ENCODE results near the gene AAMDC.
"Not testable (repeated sequence)": the region's sequence is repeated elsewhere in the genome, so short reads cannot be mapped to it uniquely, and the experiment has no call there.

Gene AAMDC

GRCh38 chr11:77821349-77821851 lies 456 bp downstream of the AAMDC start:
- H3K4me1 ChIP-seq (ENCODE audit: control insufficient read depth in 1 of 2, insufficient read depth in 2 of 2, low read length in 2 of 2): peaks cover 4 to 36% of the 10 kb centered on the region in 2 donors
- no peaks in the 10 kb centered on the region for H3K27me3 ChIP-seq (ENCODE audit: low read depth, low read length)
- H3K4me3 ChIP-seq (ENCODE audit: low read depth in 1 of 2, low read length in 2 of 2): peak overlapping the region; percentile 99
- peaks cover 0 to 9% of the 10 kb centered on the region in 2 donors for H3K36me3 ChIP-seq (ENCODE audit: control insufficient read depth in 1 of 2, insufficient read depth in 2 of 2, low read length in 2 of 2)
- no peaks in the 10 kb centered on the region for H3K9me3 ChIP-seq (ENCODE audit: control insufficient read depth in 1 of 2, low read length in 2 of 2)
- H3K27ac ChIP-seq (ENCODE audit: low read length): peak overlapping the region; percentile 56

DNA sequence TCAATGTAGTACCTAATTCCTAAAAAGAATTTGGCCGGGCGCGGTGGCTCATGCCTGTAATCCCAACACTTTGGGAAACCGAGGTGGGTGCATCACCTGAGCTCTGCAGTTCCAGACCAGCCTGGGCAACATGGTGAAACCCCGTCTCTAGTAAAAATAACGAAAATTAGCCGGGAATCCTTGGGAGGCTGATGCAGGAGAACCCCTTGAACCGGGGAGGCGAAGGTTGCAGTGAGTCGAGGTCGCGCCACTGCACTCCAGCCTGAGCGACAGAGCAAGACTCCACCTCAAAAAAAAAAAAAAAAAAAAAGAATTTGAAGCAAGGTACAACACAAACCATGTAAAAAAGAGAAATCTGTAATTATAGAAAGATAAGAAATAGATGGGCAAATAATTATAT lies 1.2 kb downstream of the AAMDC start:
- peak overlapping the region; percentile 56 for H3K27ac ChIP-seq (ENCODE audit: low read length)
- H3K4me1 ChIP-seq (ENCODE audit: control insufficient read depth in 1 of 2, insufficient read depth in 2 of 2, low read length in 2 of 2): peaks cover 4 to 33% of the 10 kb centered on the region in 2 donors
- not testable (repeated sequence) for H3K27me3 ChIP-seq (ENCODE audit: low read depth, low read length); H3K36me3 ChIP-seq (ENCODE audit: control insufficient read depth in 1 of 2, insufficient read depth in 2 of 2, low read length in 2 of 2); H3K9me3 ChIP-seq (ENCODE audit: control insufficient read depth in 1 of 2, low read length in 2 of 2)
- peak overlapping the region; percentile 99 for H3K4me3 ChIP-seq (ENCODE audit: low read depth in 1 of 2, low read length in 2 of 2)

DNA sequence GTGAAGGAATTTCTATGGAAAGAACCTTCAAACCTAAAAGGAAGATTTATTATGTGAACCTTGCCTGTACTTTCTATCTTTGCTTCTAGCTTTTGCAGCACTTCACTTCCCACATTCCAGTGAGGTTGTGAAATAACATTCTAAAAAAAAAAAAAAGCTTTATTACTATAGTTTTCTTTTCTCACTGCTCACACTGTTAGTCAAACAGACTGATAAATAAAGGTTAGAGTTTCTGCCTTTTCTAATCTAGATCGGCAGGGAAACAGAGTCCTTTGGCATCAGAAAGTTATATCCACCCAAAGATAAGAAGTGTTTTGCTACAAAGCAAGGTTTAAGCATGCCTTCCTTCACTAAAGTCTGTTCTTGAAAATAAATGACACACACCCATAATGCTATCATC lies 2.8 kb downstream of the AAMDC start:
- peaks cover 3 to 20% of the 10 kb centered on the region in 2 donors for H3K4me1 ChIP-seq (ENCODE audit: control insufficient read depth in 1 of 2, insufficient read depth in 2 of 2, low read length in 2 of 2)
- H3K27me3 ChIP-seq (ENCODE audit: low read depth, low read length): no peaks in the 10 kb centered on the region
- H3K36me3 ChIP-seq (ENCODE audit: control insufficient read depth in 1 of 2, insufficient read depth in 2 of 2, low read length in 2 of 2): peaks cover 0 to 9% of the 10 kb centered on the region in 2 donors
- H3K4me3 ChIP-seq (ENCODE audit: low read depth in 1 of 2, low read length in 2 of 2): no peak overlapping the region
- no peak overlapping the region for H3K27ac ChIP-seq (ENCODE audit: low read length)
- no peaks in the 10 kb centered on the region for H3K9me3 ChIP-seq (ENCODE audit: control insufficient read depth in 1 of 2, low read length in 2 of 2)

DNA sequence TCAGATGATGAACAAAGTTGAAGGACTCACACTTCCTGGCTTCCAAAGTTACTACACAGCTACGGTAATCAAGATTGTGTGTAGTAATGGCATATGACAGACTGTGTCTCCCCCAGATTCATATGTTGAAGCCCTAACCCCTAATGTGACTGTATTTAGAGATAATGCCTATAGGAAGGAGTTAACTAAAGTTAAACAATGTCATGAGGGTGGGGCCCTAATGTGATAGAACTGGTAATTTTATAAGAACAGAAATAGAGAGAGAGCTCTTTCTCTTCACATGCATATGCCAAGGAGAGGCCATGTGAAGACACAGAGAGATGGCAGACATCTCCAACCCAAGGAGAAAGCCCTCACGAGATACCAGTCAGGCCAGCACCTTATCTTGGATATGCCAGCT lies 8.0 kb downstream of the AAMDC start:
- Histone ChIP-seq H3K27ac (ENCODE audit: low read length) (no peak overlapping the region), H3K9me3 (ENCODE audit: control insufficient read depth in 1 of 2, low read length in 2 of 2) (no peaks in the 10 kb centered on the region), H3K4me3 (ENCODE audit: low read depth in 1 of 2, low read length in 2 of 2) (no peak overlapping the region), H3K27me3 (ENCODE audit: low read depth, low read length) (no peaks in the 10 kb centered on the region), H3K4me1 (ENCODE audit: control insufficient read depth in 1 of 2, insufficient read depth in 2 of 2, low read length in 2 of 2) (peaks cover 0 to 4% of the 10 kb centered on the region in 2 donors), H3K36me3 (ENCODE audit: control insufficient read depth in 1 of 2, insufficient read depth in 2 of 2, low read length in 2 of 2) (no peaks in the 10 kb centered on the region)

- Histone ChIP-seq H3K27me3 (ENCODE audit: low read depth, low read length) (no peaks in the 10 kb centered on the region), H3K27ac (ENCODE audit: low read length) (no peak overlapping the region), H3K4me3 (ENCODE audit: low read depth in 1 of 2, low read length in 2 of 2) (no peak overlapping the region), H3K9me3 (ENCODE audit: control insufficient read depth in 1 of 2, low read length in 2 of 2) (no peaks in the 10 kb centered on the region), H3K4me1 (ENCODE audit: control insufficient read depth in 1 of 2, insufficient read depth in 2 of 2, low read length in 2 of 2) (no peaks in the 10 kb centered on the region), H3K36me3 (ENCODE audit: control insufficient read depth in 1 of 2, insufficient read depth in 2 of 2, low read length in 2 of 2) (no peaks in the 10 kb centered on the region)
Observed at GRCh38 chr11:77833302-77833701, 12.4 kb downstream of the AAMDC start.

GRCh38 chr11:77842441-77843121 lies 21.6 kb downstream of the AAMDC start:
- Histone ChIP-seq H3K4me3 (ENCODE audit: low read depth in 1 of 2, low read length in 2 of 2) (no peak overlapping the region), H3K27me3 (ENCODE audit: low read depth, low read length) (no peaks in the 10 kb centered on the region), H3K27ac (ENCODE audit: low read length) (no peak overlapping the region), H3K9me3 (ENCODE audit: control insufficient read depth in 1 of 2, low read length in 2 of 2) (no peaks in the 10 kb centered on the region), H3K4me1 (ENCODE audit: control insufficient read depth in 1 of 2, insufficient read depth in 2 of 2, low read length in 2 of 2) (no peaks in the 10 kb centered on the region), H3K36me3 (ENCODE audit: control insufficient read depth in 1 of 2, insufficient read depth in 2 of 2, low read length in 2 of 2) (peaks cover 12 to 51% of the 10 kb centered on the region in 2 donors)

DNA sequence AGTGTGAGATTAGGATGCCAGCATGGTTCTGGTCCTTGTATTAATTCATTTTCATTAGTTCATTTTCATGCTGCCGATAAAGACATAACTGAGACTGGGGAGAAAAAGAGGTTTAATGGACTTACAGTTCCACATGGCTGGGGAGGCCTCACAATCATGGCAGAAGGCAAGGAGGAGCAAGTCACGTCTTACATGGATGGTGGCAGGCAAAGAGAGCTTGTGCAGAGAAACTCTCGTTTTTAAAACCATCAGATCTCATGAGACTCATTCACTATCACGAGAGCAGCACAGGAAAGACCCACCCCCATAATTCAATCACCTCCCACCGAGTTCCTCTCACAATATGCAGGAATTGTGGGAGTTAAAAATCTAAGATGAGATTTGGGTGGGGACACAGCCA lies 22.8 kb downstream of the AAMDC start:
- not testable (repeated sequence) for H3K9me3 ChIP-seq (ENCODE audit: control insufficient read depth in 1 of 2, low read length in 2 of 2); H3K4me1 ChIP-seq (ENCODE audit: control insufficient read depth in 1 of 2, insufficient read depth in 2 of 2, low read length in 2 of 2); H3K27me3 ChIP-seq (ENCODE audit: low read depth, low read length); H3K4me3 ChIP-seq (ENCODE audit: low read depth in 1 of 2, low read length in 2 of 2); H3K27ac ChIP-seq (ENCODE audit: low read length)
- H3K36me3 ChIP-seq (ENCODE audit: control insufficient read depth in 1 of 2, insufficient read depth in 2 of 2, low read length in 2 of 2): peaks cover 12 to 54% of the 10 kb centered on the region in 2 donors

DNA sequence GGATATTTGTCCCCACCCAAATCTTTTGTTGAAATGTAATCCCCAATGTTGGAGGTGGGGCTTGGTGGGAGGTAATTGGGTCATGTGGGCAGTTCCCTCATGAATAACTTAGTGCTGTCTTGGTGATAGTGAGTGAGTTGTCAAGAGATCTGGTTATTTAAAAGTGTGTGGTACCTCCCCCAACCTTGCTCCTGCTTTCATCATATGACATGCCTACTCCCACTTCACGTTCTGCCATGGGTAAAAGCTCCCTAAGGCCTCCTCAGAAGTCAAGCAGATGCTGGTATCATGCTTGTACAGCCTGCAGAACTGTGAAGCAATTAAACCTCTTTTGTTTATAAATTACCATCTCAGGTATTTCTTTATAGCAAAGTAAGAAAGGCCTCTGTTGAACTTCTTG lies 30.6 kb downstream of the AAMDC start:
- Histone ChIP-seq H3K4me3 (ENCODE audit: low read depth in 1 of 2, low read length in 2 of 2) (no peak overlapping the region), H3K4me1 (ENCODE audit: control insufficient read depth in 1 of 2, insufficient read depth in 2 of 2, low read length in 2 of 2) (no peaks in the 10 kb centered on the region), H3K27me3 (ENCODE audit: low read depth, low read length) (no peaks in the 10 kb centered on the region), H3K36me3 (ENCODE audit: control insufficient read depth in 1 of 2, insufficient read depth in 2 of 2, low read length in 2 of 2) (peaks cover 0 to 35% of the 10 kb centered on the region in 2 donors), H3K9me3 (ENCODE audit: control insufficient read depth in 1 of 2, low read length in 2 of 2) (peaks cover 0 to 3% of the 10 kb centered on the region in 2 donors), H3K27ac (ENCODE audit: low read length) (no peak overlapping the region)

DNA sequence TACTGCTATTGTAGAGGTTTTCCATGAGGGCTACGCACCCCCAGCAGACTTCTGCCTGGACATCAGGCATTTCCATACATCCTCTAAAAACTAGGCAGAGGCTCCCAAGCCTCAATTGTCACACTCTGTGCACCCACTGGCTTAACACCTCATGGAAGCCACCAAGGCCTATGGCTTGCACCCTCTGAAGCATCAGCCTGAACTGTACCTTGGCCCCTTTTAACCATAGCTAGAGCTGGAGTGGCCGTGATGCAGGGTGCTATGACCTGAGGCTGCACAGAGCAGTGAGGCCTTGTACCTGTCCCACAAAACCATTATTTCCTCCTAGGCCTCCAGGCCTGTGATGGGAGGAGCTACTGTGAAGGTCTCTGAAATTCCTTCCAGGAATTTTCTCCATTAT lies 33.9 kb downstream of the AAMDC start:
- H3K9me3 ChIP-seq (ENCODE audit: control insufficient read depth in 1 of 2, low read length in 2 of 2): peaks cover 0 to 3% of the 10 kb centered on the region in 2 donors
- no peak overlapping the region for H3K27ac ChIP-seq (ENCODE audit: low read length)
- H3K4me1 ChIP-seq (ENCODE audit: control insufficient read depth in 1 of 2, insufficient read depth in 2 of 2, low read length in 2 of 2): no peaks in the 10 kb centered on the region
- peaks cover 4 to 36% of the 10 kb centered on the region in 2 donors for H3K36me3 ChIP-seq (ENCODE audit: control insufficient read depth in 1 of 2, insufficient read depth in 2 of 2, low read length in 2 of 2)
- H3K4me3 ChIP-seq (ENCODE audit: low read depth in 1 of 2, low read length in 2 of 2): no peak overlapping the region
- no peaks in the 10 kb centered on the region for H3K27me3 ChIP-seq (ENCODE audit: low read depth, low read length)

- H3K27me3 ChIP-seq (ENCODE audit: low read depth, low read length); H3K9me3 ChIP-seq (ENCODE audit: control insufficient read depth in 1 of 2, low read length in 2 of 2); H3K4me1 ChIP-seq (ENCODE audit: control insufficient read depth in 1 of 2, insufficient read depth in 2 of 2, low read length in 2 of 2); H3K4me3 ChIP-seq (ENCODE audit: low read depth in 1 of 2, low read length in 2 of 2); H3K27ac ChIP-seq (ENCODE audit: low read length): not testable (repeated sequence)
- peaks cover 4 to 44% of the 10 kb centered on the region in 2 donors for H3K36me3 ChIP-seq (ENCODE audit: control insufficient read depth in 1 of 2, insufficient read depth in 2 of 2, low read length in 2 of 2)
Observed at GRCh38 chr11:77857906-77858457, 37.0 kb downstream of the AAMDC start.

DNA sequence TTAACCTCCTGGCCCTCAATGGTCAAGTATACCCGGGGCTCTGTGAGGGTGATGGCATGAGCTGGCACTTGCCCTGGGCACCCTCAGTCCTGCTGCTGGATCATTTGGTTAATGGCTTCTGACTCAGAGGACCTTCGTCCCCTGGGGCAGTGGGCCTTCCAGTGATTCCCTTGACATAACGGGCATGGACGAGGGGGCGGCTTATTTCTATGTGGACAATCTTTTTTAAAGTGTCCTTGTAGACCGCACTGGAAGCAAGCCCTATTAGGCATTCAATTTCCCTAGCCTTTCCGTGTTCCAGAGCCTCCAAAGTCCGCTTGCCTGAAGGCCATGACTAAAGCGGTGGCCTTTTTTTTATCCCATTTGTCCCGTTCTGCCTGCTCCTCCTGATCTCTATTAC lies 40.5 kb downstream of the AAMDC start:
- H3K9me3 ChIP-seq (ENCODE audit: control insufficient read depth in 1 of 2, low read length in 2 of 2); H3K4me3 ChIP-seq (ENCODE audit: low read depth in 1 of 2, low read length in 2 of 2); H3K27me3 ChIP-seq (ENCODE audit: low read depth, low read length); H3K4me1 ChIP-seq (ENCODE audit: control insufficient read depth in 1 of 2, insufficient read depth in 2 of 2, low read length in 2 of 2); H3K27ac ChIP-seq (ENCODE audit: low read length): not testable (repeated sequence)
- peaks cover 4 to 17% of the 10 kb centered on the region in 2 donors for H3K36me3 ChIP-seq (ENCODE audit: control insufficient read depth in 1 of 2, insufficient read depth in 2 of 2, low read length in 2 of 2)

- Histone ChIP-seq H3K27me3 (ENCODE audit: low read depth, low read length) (no peaks in the 10 kb centered on the region), H3K36me3 (ENCODE audit: control insufficient read depth in 1 of 2, insufficient read depth in 2 of 2, low read length in 2 of 2) (peaks cover 4 to 21% of the 10 kb centered on the region in 2 donors), H3K9me3 (ENCODE audit: control insufficient read depth in 1 of 2, low read length in 2 of 2) (no peaks in the 10 kb centered on the region), H3K4me1 (ENCODE audit: control insufficient read depth in 1 of 2, insufficient read depth in 2 of 2, low read length in 2 of 2) (no peaks in the 10 kb centered on the region), H3K27ac (ENCODE audit: low read length) (no peak overlapping the region), H3K4me3 (ENCODE audit: low read depth in 1 of 2, low read length in 2 of 2) (no peak overlapping the region)
Observed at GRCh38 chr11:77865805-77866204, 44.9 kb downstream of the AAMDC start.

All from muscle layer of duodenum (tissue), 2 donors.